NCI-H446 treated with DMSO at 0.1 percent for 48 hours (cell line): Measurements from ENCODE around the gene ANP32A.
A peak's percentile ranks its signal among the peaks of the same experiment; 100 is the strongest.
"Not testable (repeated sequence)": the region's sequence is repeated elsewhere in the genome, so short reads cannot be mapped to it uniquely, and the experiment has no call there.

Experiments
- DNase-seq: peaks from one replicate; lab custom pipeline; 2025; lab: John Stamatoyannopoulos, UW

The ANP32A gene

GRCh38 chr15:68781766-68782588, 38.7 kb downstream of the ANP32A start:
- DNase-seq, result no peak

- no peak for DNase-seq
These were observed 39.5 kb downstream of the ANP32A start for GRCh38 chr15:68781217-68781616.

GRCh38 chr15:68778876-68779275, 41.8 kb downstream of the ANP32A start:
- no peak for DNase-seq

GRCh38 chr15:68776477-68777270, 44.0 kb downstream of the ANP32A start:
- DNase-seq, result no peak

- DNase-seq, result peak; percentile 59
These were observed 44.8 kb downstream of the ANP32A start for GRCh38 chr15:68775671-68776476.

- DNase-seq, result no peak
These were observed 45.5 kb downstream of the ANP32A start for GRCh38 chr15:68775236-68775577.

GRCh38 chr15:68774521-68775235, 46.0 kb downstream of the ANP32A start:
- no peak for DNase-seq

- no peak for DNase-seq
These were observed 46.6 kb downstream of the ANP32A start for GRCh38 chr15:68774120-68774519.

GRCh38 chr15:68773036-68773435, 47.7 kb downstream of the ANP32A start:
- no peak for DNase-seq

GRCh38 chr15:68770216-68770615, 50.5 kb downstream of the ANP32A start:
- no peak for DNase-seq

- no peak for DNase-seq
These were observed 51.0 kb downstream of the ANP32A start for GRCh38 chr15:68769702-68770101.

- DNase-seq, result no peak
These were observed 52.4 kb downstream of the ANP32A start for GRCh38 chr15:68768321-68768720.

- no peak for DNase-seq
These were observed 52.9 kb downstream of the ANP32A start for GRCh38 chr15:68767833-68768232.

GRCh38 chr15:68765602-68766368, 54.9 kb downstream of the ANP32A start:
- no peak for DNase-seq

GRCh38 chr15:68764090-68764489, 56.6 kb downstream of the ANP32A start:
- DNase-seq, result no peak

- DNase-seq, result no peak
These were observed 57.6 kb downstream of the ANP32A start for GRCh38 chr15:68763063-68763462.

GRCh38 chr15:68759982-68760579, 60.6 kb downstream of the ANP32A start:
- not testable (repeated sequence) for DNase-seq

- no peak for DNase-seq
These were observed 65.0 kb downstream of the ANP32A start for GRCh38 chr15:68755731-68756130.

GRCh38 chr15:68751622-68752021, 69.1 kb downstream of the ANP32A start:
- DNase-seq, result no peak

- DNase-seq, result no peak
These were observed 70.9 kb downstream of the ANP32A start for GRCh38 chr15:68749793-68750192.

GRCh38 chr15:68749365-68749764, 71.3 kb downstream of the ANP32A start:
- DNase-seq, result no peak
